Choroid plexus epithelial cell (primary cell): ENCODE data around the gene ARMC9.
A peak's percentile ranks its signal among the peaks of the same experiment; 100 is the strongest.

Experiments used
- DNase-seq: peaks from one replicate; pipeline ENCODE4 v3.0.0-alpha.2; 2010; ENCODE audit warnings: low read depth
- H3K4me3 ChIP-seq: 2 replicates; pipeline ENCODE4 v1.5.1; 2011; ENCODE audit warnings: low read depth, mild to moderate bottlenecking, control low read depth, low read length, moderate library complexity
- CTCF ChIP-seq: conservative IDR thresholded peaks from 2 replicates; pipeline ENCODE4 v1.5.1; 2011; ENCODE audit warnings: low read depth, mild to moderate bottlenecking, control low read depth, inconsistent platforms, low read length, moderate library complexity

Gene ARMC9

DNA sequence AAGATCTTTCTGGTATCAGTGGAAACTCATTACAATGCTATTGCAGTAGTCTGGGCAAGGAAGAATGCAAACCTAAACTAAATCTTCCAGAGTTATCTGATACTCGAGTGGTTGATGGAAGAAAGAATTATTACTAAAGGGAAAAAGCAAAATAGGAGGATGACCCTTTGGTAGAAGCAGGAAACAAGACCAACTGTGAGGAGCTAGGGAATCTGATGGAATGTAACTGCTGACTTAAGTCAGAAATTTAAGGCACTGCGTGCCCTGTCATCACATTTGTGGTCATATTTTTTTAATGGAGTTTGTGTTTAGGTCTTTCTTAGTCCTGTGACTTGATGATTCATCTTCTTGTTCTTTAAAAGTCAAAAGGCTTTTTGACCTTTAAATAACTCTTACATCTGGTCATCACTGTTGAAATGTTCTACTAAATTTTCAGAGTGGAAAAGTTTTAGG is 36.5 kb upstream of the ARMC9 start:
- TF ChIP-seq CTCF: no peak
- no peak overlapping the region for H3K4me3 ChIP-seq
- peak; percentile 99 for DNase-seq

DNA sequence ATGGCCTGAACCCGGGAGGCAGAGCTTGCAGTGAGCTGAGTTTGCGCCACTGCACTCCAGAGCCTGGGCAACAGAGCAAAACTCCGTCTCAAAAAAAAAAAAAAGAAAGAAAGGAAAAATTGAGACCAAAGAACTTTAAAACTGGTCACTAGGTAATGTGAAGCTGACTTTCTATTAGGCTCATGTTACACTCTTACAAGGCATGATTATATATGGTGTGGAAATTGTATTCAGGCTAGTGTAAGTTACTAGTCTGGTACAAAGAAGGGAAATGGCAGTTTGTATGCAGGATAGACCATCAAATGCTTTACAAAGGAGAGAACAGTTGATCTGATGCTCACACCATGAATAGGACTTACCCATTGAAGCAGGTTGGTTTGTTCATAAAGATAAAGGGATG is 35.4 kb upstream of the ARMC9 start:
- no peak for TF ChIP-seq CTCF
- no peak overlapping the region for H3K4me3 ChIP-seq
- peak; percentile 60 for DNase-seq

- no peak for TF ChIP-seq CTCF
- peak; percentile 49 for DNase-seq
- H3K4me3 ChIP-seq: no peak overlapping the region
These were observed 34.9 kb upstream of the ARMC9 start for GRCh38 chr2:231163414-231164095.

DNA sequence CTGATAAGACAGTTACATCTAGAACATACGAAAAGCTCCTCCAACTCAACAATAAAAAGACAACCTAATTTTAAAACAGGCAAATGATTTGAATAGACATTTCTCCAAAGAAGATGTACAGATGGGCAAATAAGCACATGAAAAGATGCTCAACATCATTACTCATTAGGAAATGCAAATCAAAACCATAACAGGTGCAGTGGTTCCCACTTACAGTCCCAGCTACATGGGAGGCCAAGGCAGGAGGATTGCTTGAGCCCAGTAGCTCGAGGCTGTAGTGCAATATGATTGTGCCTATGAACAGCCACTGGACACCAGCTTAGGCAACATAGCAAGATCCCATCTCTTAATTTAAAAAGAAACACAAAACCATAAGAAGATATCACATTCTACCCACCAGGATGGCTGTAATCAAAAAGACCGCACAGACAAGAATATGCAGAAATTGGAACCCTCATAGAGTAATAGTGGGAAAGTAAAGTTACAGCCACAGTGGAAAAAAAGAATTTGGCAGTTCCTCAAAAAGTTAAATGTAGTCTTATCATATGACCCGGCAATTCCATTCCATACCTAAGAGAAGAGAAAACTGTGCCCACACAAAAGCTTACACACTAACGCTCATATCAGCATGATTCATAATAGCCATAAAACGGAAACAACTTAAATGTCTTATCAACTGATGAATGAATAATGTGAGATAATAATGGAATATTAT is 30.5 kb upstream of the ARMC9 start:
- TF ChIP-seq CTCF: no peak
- no peak overlapping the region for H3K4me3 ChIP-seq
- DNase-seq: peak; percentile 59

DNA sequence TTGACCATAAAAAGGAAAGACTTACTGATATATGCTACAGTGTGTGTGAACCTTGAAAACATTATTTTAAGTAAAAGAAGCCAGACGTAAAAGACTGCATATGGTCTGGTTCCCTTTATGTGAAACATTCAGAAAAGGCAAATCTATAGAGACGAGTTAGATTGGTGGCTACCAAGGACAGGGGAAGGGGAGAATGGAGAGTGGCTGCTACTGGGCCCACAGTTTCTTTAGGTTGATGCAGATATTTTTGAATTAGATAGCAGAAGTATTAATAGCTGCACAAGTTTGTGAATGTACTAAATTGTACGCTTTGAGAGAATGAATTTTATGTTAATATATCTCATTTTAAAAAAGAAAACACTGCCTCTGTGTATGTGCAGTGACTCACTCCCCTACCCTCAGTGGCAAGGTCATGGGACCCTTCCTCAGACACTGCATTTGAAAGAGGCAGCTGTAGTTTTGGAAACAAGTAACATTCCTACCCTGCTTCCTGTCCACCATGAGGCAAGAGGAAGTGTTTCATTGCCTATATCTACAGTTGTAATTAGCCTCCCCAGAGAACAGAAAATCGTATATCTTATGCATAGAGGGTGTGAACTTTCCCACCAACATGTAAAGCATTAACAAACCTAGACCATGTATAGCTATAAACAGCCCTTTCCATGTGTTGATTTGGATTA is 29.8 kb upstream of the ARMC9 start:
- DNase-seq: no peak
- no peak overlapping the region for H3K4me3 ChIP-seq
- no peak for TF ChIP-seq CTCF

DNA sequence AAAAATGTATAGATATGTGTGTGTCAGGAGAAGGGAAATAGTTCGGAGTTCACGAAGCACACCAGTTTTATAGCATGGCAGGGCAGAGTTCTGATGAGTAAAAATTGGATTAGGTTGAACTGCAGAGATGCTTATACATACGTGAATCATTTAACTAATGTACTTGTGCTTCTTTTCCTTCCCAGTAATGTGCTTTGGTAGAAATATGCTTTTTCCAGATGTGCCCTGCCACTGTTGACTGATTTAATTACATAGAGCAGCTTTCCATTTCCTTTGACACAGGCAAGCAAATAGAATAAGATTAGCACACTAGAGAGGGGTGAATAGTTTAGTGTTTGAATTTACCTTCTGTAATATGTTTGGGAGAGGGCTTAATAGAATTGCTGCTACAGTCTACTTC is 28.9 kb upstream of the ARMC9 start:
- no peak for DNase-seq
- no peak for TF ChIP-seq CTCF

More for the DNA sequence above, 28.9 kb upstream of the ARMC9 start:
- H3K4me3 ChIP-seq: no peak overlapping the region
